GM18907 (cell line): ENCODE data around the gene OCA2.
"Not testable (repeated sequence)": the region's sequence is repeated elsewhere in the genome, so short reads cannot be mapped to it uniquely, and the experiment has no call there.

Source experiments
- ATAC-seq: cut with Tn5 transposase; IDR thresholded peaks from one replicate; pipeline ENCODE4 v1.9.1; 2021; ENCODE audit warnings: mild to moderate bottlenecking, moderate library complexity; ENCODE audit not compliant: unreplicated experiment

OCA2 gene

DNA sequence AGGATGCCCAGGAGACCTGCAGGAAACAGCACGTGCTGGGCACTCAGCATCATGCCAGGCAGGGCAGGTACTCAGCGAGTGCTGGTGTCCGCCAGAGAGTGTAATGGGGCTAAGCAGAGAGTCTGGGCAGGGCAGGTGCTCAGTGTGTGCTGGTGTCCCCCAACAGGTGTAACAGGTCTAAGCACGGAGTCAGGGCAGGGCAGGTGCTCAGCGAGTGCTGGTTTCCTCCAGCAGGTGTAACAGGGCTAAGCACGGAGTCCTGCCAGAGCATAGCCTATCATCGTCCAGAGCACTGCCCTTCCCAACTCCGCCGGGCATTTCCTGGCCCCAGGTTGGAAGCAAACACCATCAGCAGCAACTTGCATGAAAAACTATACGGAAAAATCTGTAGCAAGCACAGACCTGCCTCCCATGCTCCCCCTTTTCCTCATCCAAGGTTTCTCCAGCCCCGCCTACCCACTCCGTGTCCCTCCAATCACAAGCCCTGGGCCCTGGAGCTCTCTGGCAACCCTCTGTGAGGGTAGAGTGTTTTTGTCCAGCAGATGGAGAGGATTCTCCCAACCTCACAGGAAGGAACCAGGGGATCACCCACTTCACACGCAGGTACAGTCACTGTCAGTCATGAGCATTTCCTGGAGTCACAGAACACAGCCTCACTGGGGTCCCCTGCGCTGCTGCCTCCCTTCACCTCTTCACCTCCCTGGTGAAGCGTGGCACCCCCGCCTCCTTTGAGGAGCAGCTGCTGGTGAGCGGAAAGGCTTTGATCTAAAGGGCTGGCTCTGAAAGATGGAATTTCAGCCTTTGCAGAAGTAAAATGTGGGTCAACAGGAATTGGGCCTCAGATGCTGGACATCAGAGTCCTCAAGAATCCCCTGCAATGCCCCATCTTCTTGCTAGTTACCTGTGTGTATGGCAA lies 302.5 kb downstream of the OCA2 start:
- no peak for ATAC-seq

DNA sequence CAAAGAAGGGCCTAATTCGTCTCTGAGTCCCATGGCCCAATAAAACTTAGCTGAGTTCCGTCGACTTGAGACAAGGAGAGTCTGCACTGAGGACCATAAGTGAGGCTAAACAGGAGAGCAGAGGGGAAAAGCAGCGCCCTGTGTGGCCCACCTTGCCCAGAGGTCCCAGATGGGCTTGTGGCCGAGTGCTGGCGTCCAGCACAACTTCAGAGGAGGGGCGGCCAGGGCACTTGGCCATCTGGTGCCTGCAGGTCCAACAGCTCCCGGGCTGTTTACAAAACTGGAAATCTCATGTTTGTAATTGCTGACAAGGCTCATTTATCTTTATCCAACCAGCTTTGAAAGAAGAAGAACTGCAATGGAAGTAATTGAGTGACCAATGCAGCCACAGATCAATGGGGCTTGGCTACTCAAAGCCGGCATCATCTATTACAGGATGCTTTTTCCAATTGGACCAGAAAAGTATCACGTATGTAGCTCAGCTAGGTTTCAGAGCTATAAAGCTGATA lies 306.3 kb downstream of the OCA2 start:
- ATAC-seq = no peak

DNA sequence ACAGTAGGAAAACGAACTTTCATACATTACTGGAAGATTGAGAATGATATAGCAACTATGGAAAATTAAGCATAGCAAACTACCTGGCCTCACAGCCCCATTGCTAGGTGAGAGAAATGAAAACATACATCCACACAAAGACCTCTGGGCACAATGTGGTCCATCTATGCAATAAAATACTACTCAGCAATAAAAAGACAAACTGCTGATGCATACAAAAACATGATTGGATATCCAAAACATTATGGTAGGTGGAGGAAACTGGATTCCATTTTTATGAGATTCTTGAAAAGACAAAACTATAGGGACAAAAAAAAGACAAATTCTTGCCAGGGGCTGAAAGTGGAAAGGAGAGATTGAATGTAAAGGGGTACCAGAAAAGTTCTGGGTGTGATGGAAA lies 308.8 kb downstream of the OCA2 start:
- ATAC-seq = no peak

DNA sequence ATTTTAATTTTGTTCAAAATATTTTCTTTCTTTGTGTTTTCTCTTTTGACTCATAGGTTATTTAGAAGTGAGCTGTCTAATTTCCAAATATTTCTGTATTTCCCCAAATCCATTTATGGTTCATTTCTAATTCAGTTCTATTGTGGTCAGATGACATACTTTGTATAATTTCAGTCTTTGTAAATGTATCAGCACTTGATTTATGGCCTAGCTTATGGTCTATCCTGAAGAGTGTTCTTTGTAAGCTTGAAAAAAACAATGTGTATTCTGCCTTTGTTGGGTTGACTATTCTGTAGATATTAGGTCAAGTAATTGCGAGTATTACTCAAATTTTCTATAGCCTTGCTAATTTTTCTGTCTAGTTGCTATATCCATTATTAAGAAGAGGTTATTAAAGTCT lies 311.2 kb downstream of the OCA2 start:
- ATAC-seq = no peak

DNA sequence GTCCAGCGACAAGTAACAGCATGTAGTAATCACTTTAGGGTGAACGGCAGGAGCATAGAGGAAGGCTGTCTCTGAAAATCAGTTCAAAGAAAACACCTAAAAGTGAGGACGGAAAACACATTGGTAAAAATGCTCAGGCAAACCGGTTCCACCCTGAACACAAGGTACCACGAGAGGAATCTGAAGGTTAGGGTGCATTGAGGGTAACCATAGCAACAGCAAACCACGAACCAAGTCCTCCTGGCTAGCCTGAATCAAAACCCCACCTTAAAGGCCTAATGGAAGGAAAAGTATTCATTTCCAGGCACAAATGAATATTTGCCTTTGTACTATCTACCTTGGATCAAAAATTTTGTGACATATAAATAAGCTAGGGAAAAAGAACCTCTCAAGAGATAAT lies 315.0 kb downstream of the OCA2 start:
- ATAC-seq = no peak

DNA sequence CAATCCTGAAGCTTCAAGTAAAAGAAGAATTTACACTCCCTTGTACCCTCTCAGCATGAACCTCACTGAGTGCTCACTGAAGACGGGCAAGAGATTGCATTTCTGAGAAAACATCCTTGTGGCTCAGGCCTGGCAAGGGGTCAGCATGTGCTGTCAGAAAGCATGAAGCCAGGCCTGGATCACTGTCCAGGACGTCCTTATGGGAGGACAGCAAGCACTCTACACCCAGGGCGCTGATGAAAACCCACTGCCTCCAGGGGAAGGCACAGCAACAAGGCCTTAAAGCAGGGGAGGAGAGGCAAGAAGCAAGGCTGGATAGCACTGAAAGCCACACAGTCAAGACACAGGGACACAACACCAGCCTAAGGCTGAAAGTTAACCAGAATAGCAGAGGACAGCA lies 315.4 kb downstream of the OCA2 start:
- ATAC-seq = no peak

DNA sequence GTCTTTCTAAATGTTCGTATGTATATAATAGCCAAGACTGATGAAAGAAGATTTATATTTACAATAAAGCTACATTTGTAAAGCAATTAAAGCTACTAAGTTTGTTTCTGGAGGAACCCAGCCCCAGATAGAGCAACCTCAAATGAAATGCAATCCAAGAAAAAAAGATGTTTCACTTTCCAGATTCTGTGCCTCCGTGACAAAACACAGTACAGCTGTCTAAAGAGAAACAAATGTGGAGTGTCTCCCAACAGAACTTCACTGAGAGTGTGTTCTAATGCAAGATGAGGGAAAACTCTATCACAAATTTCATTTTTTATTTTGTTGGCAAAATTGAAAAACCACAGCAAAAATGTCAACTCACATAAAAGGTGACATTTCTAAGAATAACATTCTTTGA lies 317.0 kb downstream of the OCA2 start:
- no peak for ATAC-seq

DNA sequence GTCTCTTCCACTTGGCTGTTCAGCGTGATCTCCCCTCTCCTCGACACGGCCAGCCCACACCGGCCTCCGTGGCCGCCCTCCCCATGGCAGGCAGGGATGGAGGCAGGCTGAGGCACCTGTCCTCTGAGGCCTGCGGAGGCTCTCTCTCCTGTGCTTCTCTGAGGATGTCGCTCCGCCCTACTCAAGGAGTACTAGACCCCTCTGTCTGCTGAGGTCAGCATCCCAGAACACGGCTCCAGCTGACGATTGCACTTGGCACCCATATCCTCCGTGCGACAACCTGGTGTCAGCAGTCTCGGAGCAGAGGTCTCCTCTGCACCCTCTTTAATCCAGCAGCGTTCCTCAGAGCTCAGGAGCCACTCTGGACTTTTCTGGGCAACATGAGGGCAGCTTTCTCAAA lies 322.6 kb downstream of the OCA2 start:
- ATAC-seq = no peak

DNA sequence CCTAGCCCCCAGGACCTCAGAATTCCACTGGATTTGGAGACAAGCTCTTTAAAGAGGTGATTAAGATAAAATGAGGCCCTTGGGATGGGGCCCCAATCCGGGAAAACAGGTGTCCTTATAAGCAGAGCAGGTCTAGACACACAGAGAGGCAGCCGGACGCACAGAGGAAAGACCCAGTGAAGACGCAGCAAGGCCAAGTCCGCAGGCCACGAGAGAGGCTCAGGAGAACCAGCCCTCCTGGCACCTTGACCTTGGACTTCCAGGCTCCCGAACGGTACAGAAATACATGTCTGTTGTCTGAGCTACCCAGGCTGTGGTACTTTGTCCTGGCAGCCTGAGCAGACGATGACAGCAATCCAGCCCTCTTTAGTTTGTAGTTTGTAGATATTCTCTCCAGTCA lies 324.5 kb downstream of the OCA2 start:
- no peak for ATAC-seq

DNA sequence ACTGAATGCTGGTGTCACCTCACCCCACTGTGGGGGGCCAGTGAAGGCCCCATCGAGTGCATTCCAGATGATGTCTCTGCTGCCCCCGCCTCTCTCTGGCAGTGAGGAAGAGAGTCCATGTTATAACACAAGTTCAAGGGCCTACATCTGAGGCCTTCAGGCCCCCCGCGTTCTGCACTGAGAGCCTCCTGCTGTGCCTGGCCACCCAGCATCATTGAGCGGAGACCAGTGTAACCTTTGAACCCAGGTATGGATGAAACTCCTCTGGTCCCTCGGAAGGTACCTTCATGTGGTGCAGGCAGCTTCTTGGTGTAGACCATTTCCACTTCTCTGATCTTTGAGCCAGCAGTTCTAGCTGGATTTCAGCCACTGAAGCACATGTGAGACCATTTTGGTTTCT lies 324.9 kb downstream of the OCA2 start:
- no peak for ATAC-seq

DNA sequence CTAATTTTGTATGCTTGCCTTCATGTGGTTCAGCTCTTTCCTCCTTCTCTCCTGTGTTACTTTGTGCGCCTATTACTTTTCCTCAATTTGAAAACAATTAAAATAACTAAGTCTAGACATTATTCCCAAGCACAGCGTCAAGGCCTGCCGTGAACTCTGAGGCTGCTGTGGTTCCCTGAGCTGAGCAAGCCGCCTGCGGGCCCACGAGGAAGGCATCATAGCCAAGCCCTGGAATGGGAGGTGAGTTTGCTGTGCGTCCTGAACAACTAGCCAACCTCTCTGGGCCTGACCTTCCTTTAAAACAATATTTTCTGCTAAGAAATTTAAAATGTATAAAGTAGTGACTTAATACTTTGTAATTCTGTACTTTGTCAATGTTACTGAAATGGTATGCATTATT lies 327.2 kb downstream of the OCA2 start:
- ATAC-seq = no peak

DNA sequence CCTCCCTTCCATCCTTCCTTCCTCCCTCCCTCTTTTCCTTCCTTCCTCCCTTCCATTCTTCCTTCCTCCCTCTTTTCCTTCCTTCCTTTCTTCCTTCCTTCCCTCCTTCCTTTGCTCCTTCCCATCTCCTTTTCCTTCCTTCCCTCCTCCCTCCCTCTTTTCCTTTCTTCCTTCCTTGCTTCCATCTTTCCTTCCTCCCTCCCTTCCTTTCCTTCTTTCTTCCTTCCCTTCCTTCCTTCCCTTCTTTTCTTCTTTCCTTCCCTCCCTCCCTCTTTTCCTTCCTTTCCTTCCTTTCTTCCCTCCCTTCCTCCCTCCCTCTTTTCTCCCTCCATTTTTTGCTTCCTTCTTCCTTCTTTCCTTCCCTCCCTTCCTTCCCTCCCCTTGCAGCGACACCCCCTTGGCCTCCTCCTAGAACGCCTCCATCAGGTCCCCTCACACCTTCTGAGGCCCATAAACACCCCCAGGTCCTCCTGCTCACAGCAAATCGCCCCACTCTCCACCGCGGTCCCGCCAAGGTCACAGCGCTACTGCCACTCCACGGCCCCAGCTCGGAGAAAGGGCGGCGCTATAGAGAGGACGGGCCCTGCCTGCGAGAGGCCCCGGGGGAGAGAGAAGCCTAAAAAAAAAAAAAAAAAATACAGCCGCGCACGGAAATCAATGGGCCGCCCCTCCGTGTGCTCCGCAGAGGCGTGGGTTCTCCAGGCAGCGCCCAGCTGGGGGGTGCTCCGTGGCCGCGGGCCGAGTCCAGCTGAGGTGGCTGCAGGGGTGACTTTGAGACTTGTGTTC lies 328.2 kb downstream of the OCA2 start:
- no peak for ATAC-seq

DNA sequence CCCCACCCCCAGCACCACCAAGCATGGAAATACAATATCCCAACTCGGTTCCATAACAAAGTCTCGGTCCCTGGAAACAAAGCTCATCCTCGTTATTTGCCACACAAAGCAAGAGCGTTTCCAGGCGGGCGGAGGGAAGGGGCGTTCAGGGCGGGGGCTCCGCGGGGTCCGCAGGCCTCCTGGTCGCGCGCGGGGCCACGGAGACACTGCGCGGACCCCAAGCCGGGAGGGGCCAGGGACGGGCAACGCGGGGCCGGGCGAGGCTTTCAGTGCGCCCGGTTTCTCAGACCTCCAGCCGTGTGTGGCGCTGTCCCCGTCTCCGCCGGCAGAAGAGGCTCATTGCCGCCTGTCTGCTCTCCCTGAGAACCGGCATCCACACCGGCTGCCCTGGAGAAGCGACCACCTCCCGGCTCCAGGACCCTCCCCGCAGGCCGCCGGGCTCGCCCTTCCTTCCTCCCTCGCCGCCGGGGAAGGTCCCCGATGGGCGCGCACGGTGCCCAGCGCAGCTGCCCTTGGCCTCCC lies 329.0 kb downstream of the OCA2 start:
- ATAC-seq = no peak

DNA sequence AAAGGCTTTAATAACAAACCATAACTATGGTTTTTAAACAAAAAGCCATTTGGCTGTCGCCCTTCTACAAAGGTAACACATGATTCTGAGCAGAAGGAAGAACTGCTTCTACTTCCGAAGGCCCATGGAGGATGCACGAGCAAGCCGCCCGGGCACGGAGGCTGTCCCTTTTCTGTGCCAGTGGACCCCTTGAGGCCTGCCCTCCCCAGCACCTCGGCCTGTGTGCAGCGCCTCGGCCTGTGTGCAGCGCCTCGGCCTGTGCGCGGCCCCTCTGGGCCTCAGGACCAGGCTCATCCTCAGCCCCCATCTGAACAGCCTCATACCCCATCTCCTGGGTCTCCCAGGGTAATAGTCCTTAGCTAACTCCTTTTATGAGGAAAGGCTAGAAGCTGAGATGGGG lies 329.5 kb downstream of the OCA2 start:
- ATAC-seq = no peak

DNA sequence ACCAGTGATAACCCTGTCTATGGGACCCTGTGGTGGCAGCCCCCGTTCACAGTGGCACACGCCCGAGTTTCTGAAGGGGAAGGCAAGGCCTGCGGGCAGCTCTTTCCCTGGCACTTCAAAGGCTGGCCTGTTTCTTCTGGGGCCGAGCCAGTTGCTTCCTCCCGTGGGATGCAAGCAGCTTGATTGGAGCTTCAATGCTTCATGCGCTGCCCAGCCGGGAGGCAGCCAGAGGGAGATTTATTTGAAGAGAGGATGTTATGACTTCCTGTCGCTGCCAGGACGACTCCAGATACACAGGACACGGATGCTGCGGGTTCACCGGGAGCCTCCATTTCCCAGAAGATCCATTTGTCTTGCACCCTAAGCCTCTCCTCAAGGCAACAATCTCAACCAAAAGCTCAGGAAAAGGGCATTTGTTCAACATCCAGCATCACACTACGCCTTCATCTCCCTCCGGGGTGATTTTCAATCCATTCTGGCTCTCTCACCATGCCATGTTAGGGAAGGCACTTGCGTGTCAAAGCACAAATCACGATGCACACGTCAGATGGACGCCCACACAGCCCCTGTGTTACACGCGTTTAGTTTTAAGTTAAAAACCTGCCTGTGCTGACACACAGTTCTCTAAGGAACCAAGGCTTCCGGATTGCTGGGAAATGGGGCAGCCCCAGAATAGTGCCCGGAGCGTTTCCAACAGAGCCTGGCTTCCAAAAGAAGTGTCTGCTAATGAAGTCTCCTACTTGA lies 330.2 kb downstream of the OCA2 start:
- ATAC-seq = no peak

DNA sequence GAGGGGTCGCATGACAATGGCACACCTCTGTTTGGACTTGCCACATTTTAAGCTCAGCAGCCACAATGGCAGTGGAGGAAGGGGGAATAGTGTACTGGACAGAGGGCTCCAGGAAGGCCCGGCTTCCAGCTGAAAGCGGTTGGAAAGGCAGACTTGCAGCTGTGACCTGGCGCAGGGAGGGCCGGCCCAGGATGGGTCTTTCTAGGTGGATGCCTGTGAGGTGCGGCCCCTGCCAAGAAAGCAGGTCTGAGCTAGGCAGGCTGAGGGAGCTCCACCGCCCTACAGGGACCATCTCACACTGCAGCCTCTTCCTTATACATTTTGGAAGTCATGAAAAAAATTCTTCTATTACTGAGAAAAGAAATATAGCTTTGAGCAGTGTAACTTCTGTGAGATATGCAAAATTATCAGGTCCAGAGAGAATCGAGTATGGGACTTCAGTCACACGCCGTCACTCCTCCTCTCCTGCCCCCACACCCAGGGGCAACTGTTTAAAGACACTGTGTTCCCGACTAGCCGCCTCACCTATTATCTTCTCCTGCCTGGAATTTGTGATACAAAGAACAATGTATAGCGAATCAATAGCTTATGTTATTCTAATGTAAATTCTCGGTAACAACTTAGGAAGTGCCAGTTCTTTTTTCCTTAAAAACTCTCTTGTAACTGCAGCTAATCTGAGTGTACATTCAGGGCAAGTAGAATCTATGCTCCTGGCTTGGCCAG lies 331.0 kb downstream of the OCA2 start:
- ATAC-seq = no peak

DNA sequence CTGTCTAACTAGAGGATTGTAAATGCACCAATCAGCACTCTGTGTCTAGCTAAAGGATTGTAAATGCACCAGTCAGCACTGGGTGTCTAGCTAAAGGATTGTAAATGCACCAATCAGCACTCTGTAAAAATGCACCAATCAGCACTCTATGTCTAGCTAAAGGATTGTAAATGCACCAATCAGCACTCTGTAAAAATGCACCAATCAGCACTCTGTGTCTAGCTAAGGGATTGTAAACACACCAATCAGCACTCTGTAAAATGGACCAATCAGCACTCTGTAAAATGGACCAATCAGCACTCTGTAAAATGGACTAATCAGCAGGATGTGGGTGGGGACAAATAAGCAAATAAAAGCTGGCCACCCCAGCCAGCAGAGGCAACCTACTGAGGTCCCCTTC lies 331.7 kb downstream of the OCA2 start:
- ATAC-seq = not testable (repeated sequence)

DNA sequence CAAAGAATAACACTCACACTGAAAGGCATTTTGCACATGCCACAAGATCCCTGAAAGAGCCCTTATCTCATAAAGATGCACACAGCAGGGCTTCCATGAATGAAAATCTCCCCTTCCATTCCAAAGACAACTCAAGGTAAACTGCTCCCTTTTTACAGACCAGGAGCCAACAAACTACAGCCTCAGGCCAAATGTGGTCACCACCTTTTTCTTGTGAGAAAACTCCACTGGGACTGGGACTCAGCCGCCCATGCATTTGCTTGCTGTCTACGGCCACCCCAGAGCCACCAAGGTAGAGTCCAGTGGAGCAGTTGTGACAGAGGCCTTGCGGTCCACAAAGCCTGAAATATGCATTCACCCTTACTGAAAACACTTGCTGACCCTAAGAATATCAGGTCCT lies 334.8 kb downstream of the OCA2 start:
- ATAC-seq = no peak

DNA sequence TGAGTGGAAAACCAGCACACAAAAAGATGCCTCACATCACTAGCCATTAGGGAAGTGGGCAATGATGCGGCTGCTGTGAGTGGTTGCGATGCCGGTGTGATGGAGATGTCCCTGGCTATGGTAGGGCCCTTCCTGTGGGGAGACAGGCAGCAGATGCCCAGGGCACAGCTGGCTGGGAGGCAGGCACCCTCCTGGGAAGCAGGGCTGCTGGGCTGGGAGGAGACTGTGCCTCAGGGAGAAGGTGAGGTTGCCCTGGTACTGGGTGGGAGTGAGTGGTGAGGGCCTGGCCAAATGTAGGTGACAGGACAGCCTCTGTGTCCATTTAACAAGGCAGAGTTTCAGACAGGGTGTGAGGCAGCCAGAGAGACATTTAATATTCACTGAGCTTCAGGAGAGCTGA lies 335.6 kb downstream of the OCA2 start:
- ATAC-seq = no peak

DNA sequence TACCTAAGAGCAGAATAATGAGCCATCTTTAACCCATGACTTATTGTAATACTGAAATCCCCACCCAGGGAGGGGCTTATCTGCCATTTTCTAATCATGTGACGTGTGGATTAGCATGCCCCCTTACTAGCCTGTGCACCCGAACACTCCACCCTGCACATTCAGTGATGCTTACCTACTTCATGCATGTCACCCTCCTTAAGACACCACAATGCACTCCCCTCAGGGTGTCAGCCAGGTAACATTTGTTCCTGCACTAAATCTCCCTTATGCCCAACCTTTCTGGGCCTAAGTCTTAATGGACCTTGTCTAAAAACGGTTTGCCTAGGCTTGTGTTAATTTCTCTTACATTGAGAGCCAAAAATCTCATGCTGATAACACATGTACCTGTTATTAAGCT lies 336.6 kb downstream of the OCA2 start:
- no peak for ATAC-seq
